ENCODE measurements around the gene SMCO4. TPM values are rescaled to one million over a fixed set of nuclear protein-coding genes. Genes with fewer than 3 reads are reported as not detected.
"Not testable (repeated sequence)": the region's sequence is repeated elsewhere in the genome, so short reads cannot be mapped to it uniquely, and the experiment has no call there.

The SMCO4 gene
- total and polyA plus RNA-seq, 2 donors (not counting 1 experiment from before 2014, with no cell fraction given) = 8.2 to 8.6 TPM

GRCh38 chr11:93587858-93588581 lies 44.8 kb upstream of the SMCO4 start:
- Histone ChIP-seq H3K4me2 (ENCODE audit: extremely low read depth, insufficient read depth, low read length) (no peak overlapping the region), H3K79me2 (ENCODE audit: control insufficient read depth, insufficient read depth, low read length) (no peaks in the 10 kb centered on the region), H4K20me1 (ENCODE audit: control insufficient read depth, extremely low read depth, insufficient read depth, low read length) (no peaks in the 10 kb centered on the region), H3K9ac (ENCODE audit: insufficient read depth, low read length) (no peak overlapping the region), H3K27me3 (ENCODE audit: control insufficient read depth, insufficient read depth, low read length) (peaks cover 2% of the 10 kb centered on the region), H3K36me3 (ENCODE audit: control insufficient read depth, insufficient read depth, low read length) (no peaks in the 10 kb centered on the region), H2AFZ (ENCODE audit: low read length) (no peak overlapping the region), H3K4me3 (replicated peaks in 1 of 4; ENCODE audit: control extremely low read depth in 1 of 4, insufficient read depth in 1 of 4, low read depth in 3 of 4, low read length in 4 of 4) (no peak overlapping the region), H3K9me3 (ENCODE audit: control insufficient read depth, insufficient read depth, low read depth, low read length) (no peaks in the 10 kb centered on the region), H3K4me1 (ENCODE audit: control insufficient read depth, extremely low read depth, insufficient read depth, low read length) (no peaks in the 10 kb centered on the region), H3K27ac (ENCODE audit: insufficient read depth, low read length) (no peak overlapping the region)
- DNase-seq (ENCODE audit: low read depth in 2 of 2) = no peak
- TF ChIP-seq EZH2 (IDR thresholded peaks at IDR 0.05; ENCODE audit: low read length, missing control alignments) (no peak), CTCF (conservative IDR thresholded peaks at IDR 0.05 in 1 of 2, IDR thresholded peaks at IDR 0.05 in 1 of 2; ENCODE audit: low read depth in 1 of 2, low read length in 2 of 2) (no peak)

GRCh38 chr11:93587425-93587824 lies 44.2 kb upstream of the SMCO4 start:
- not testable (repeated sequence) for H3K9me3 ChIP-seq (ENCODE audit: control insufficient read depth, insufficient read depth, low read depth, low read length); H3K27me3 ChIP-seq (ENCODE audit: control insufficient read depth, insufficient read depth, low read length); H2AFZ ChIP-seq (ENCODE audit: low read length); H3K79me2 ChIP-seq (ENCODE audit: control insufficient read depth, insufficient read depth, low read length); H4K20me1 ChIP-seq (ENCODE audit: control insufficient read depth, extremely low read depth, insufficient read depth, low read length); H3K27ac ChIP-seq (ENCODE audit: insufficient read depth, low read length); H3K4me2 ChIP-seq (ENCODE audit: extremely low read depth, insufficient read depth, low read length); H3K9ac ChIP-seq (ENCODE audit: insufficient read depth, low read length); H3K4me3 ChIP-seq (replicated peaks in 1 of 4; ENCODE audit: control extremely low read depth in 1 of 4, insufficient read depth in 1 of 4, low read depth in 3 of 4, low read length in 4 of 4); DNase-seq (ENCODE audit: low read depth in 2 of 2); H3K36me3 ChIP-seq (ENCODE audit: control insufficient read depth, insufficient read depth, low read length); H3K4me1 ChIP-seq (ENCODE audit: control insufficient read depth, extremely low read depth, insufficient read depth, low read length)

- no peaks in the 10 kb centered on the region for H3K36me3 ChIP-seq (ENCODE audit: control insufficient read depth, insufficient read depth, low read length)
- no peak for TF ChIP-seq CTCF (conservative IDR thresholded peaks at IDR 0.05 in 1 of 2, IDR thresholded peaks at IDR 0.05 in 1 of 2; ENCODE audit: low read depth in 1 of 2, low read length in 2 of 2)
- no peak for TF ChIP-seq EZH2 (IDR thresholded peaks at IDR 0.05; ENCODE audit: low read length, missing control alignments)
- no peaks in the 10 kb centered on the region for H3K9me3 ChIP-seq (ENCODE audit: control insufficient read depth, insufficient read depth, low read depth, low read length)
- no peak overlapping the region for H3K27ac ChIP-seq (ENCODE audit: insufficient read depth, low read length)
- no peaks in the 10 kb centered on the region for H3K4me1 ChIP-seq (ENCODE audit: control insufficient read depth, extremely low read depth, insufficient read depth, low read length)
- no peaks in the 10 kb centered on the region for H3K79me2 ChIP-seq (ENCODE audit: control insufficient read depth, insufficient read depth, low read length)
- H2AFZ ChIP-seq (ENCODE audit: low read length) = no peak overlapping the region
- H3K9ac ChIP-seq (ENCODE audit: insufficient read depth, low read length) = no peak overlapping the region
- H3K4me3 ChIP-seq (replicated peaks in 1 of 4; ENCODE audit: control extremely low read depth in 1 of 4, insufficient read depth in 1 of 4, low read depth in 3 of 4, low read length in 4 of 4) = no peak overlapping the region
- peaks cover 2% of the 10 kb centered on the region for H3K27me3 ChIP-seq (ENCODE audit: control insufficient read depth, insufficient read depth, low read length)
- DNase-seq (ENCODE audit: low read depth in 2 of 2) = peak; percentile 69 to 80
- no peak overlapping the region for H3K4me2 ChIP-seq (ENCODE audit: extremely low read depth, insufficient read depth, low read length)
- H4K20me1 ChIP-seq (ENCODE audit: control insufficient read depth, extremely low read depth, insufficient read depth, low read length) = no peaks in the 10 kb centered on the region
These were observed 42.6 kb upstream of the SMCO4 start for GRCh38 chr11:93585758-93586157.
